SKM-1 (cell line): Measurements from ENCODE around the gene COA7.

Experiments used
- DNase-seq: peaks from one replicate; lab custom pipeline; 2025; ENCODE audit not compliant: unreplicated experiment; lab: John Stamatoyannopoulos, UW

The COA7 gene

DNA sequence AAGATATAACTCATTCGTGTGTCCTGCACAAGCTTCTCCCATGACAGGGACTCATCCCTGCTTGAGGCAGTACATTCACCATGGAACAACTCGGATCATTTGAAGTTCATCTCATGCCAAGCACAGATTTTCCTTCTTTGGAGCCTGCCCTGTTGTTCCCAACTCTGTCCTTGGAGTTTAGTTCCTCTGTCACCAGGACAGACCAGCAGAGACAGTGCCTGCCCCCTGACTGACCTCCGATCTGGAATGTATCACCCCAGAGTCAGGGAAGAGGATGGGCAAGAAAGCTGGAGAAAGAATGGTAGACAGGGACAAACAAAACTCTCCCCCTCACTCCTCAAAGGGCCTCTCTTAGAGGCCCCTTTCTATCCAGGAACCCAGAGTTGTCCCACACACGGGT lies 60.2 kb downstream of the COA7 start:
- DNase-seq: no peak

DNA sequence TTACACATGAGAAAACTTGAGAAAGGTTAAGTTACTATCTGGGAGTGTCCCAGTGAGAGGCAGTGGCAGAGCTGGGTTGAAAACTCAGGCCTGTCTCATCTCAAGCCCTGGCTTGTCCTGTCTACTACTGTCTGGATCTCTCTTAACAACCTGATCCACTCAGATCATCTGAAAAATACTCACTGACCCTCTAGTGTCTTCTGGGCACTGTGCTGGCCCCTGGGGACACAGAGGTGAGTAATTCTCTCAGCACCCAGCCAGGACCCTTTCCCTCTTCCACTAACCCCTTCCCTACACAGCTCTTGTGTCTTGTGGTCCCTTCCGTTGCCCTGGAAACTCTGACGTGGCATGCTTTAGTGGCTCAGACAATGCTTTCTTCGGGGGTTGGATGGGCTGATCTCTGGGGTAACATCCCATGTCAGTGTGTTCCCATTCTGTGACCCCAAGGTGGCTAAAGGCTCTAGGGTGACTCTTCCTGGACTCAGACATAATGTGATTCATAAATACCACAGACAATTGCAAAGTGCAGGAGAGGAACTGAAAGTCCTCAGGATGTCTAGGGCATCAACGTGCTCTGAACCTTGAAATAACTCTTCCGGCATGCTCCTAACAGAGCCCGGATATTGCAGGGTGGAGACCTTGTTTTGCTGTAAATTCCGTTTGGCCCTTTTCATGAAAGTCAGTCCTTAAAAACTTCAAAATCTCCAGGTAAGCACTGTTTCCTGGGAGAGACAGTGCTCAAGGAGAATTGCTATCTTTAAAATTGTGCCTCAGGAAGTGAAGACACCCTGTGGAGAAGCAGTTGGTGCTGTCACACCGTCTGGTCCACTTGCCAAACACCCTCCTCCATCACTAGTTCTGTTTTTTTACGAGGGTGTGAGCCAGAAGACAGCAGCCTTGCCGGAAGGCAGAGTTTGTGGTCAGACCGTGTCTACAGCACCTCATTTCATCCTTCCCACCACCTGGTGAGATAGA lies 61.1 kb downstream of the COA7 start:
- peak; percentile 96 for DNase-seq

DNA sequence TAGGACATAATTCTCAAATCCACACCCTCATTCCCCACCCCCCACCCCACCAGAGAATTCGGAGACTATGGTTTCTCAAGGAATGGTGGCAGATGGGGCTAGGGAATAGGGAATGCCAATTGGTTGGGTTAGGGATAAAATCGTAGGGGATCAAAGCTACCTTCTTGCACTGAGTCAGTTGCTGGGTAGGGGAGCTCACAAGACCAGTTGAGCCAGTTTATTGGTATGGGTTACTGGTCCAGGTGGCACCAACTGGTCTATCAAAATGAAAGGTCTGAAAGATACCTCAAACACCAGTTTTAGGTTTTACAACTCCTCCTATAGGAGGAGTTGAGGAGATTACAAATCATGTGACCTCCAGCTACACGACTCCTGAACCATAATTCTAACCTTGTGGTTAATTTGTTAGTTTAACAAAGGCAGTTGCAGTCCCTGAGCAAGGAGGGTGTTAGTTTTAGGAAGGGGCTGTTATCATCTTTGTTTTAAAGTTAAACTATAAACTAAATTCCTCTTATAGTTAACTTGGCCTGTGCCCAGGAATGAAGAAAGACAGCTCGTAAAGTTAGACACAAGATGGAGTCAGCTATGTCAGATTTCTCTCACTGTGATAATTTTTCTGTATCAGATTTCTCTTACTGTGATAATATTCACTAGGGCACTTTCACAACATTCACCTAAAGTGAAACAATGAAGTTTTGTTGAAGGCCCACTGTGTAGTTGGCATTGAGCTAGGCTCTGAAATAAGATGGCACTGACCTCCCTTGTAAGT lies 62.6 kb downstream of the COA7 start:
- no peak for DNase-seq
